Colonic mucosa (tissue), 4 donors: ENCODE data around the gene CMTM5. TPM values are rescaled to one million over a fixed set of nuclear protein-coding genes. Genes with fewer than 3 reads are reported as not detected.

Experiments
- DNase-seq: peaks from one replicate; pipeline ENCODE4 v3.0.0-alpha.2; 2020
- H3K27ac ChIP-seq: fragments of 200-600 bp; one replicate; pipeline ENCODE4 v1.8.0; 2021
- H3K27me3 ChIP-seq: fragments of 200-600 bp; one replicate; pipeline ENCODE4 v1.8.0; 2021
- H3K36me3 ChIP-seq: fragments of 200-600 bp; one replicate; pipeline ENCODE4 v1.8.0; 2021
- H3K4me1 ChIP-seq: fragments of 200-600 bp; one replicate; pipeline ENCODE4 v1.8.0; 2021; ENCODE audit warnings: mild to moderate bottlenecking
- H3K4me3 ChIP-seq: fragments of 200-600 bp; one replicate; pipeline ENCODE4 v1.8.0; 2021
- H3K9ac ChIP-seq, 2 donors: one replicate each; pipeline ENCODE4 v1.7.0; 2013; ENCODE audit warnings: control low read depth in 2 of 2, low read depth in 2 of 2, low read length in 2 of 2
- H3K9me3 ChIP-seq: fragments of 200-600 bp; one replicate; pipeline ENCODE4 v1.8.0; 2021
- CTCF ChIP-seq: fragments of 200-600 bp; IDR thresholded peaks from one replicate; pipeline ENCODE4 v1.8.0; 2022; ENCODE audit warnings: antibody characterized with exemption, mild to moderate bottlenecking
- intact Hi-C: fragments of 100-400 bp; cut with DNase I; formaldehyde crosslinking; loops from one replicate; pipeline ENCODE4 v1.14.1; 2022
- total RNA-seq, 2 donors: library from RNA; stranded (reverse); fragmentation: NEBNext Ultra II Directional in 1 of 2; extraction: Animal tissue kit (Norgen Biotek cat#: 25700) in 1 of 2; gene quantifications; one replicate each; pipeline ENCODE4 v1.2.1, GENCODE V29; 2021
- donor health status: healthy.
- donor health status: DM: no; HTN: no; CAD: no.
- donor health status: DM: no; HTN: no; CAD: no.

The CMTM5 gene
- total RNA-seq, 2 donors from 2014 or later = 0.40 to 0.66 TPM

GRCh38 chr14:23403908-23404307, 27.1 kb downstream of the CMTM5 start:
- Histone ChIP-seq H3K9ac (no peak overlapping the region), H3K36me3 (no peaks in the 10 kb centered on the region), H3K4me1 (no peaks in the 10 kb centered on the region), H3K27me3 (no peaks in the 10 kb centered on the region), H3K4me3 (no peak overlapping the region), H3K27ac (no peak overlapping the region), H3K9me3 (no peaks in the 10 kb centered on the region)
- no peak for TF ChIP-seq CTCF
- DNase-seq = no peak
- intact Hi-C loops = no loop called here

DNA sequence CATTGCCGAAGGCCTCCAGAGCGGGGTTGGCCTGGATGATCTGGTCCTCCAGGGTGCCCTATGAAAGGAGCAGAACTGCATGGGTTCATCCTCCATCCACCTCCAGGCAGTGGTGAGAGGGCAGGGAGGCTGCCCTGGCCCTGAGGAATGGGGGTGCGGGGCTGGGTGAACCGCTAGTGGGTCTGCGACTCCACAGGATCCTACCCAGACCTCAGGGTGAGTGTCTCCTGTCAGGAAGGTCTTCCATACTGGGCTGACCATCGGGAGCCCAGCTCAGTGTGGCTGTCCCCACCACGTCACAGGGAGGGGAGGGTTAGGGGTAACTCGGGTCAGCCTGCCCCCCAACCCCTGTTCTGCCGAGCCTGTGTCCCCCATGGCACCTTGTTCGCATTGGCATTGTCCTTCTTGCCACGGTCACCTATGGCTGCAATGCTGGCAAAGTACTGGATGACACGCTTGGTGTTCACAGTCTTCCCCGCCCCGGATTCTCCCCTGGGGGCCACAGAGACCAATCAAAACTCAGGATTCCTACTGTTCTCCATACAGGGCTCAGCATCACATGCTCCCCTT, 27.6 kb downstream of the CMTM5 start:
- no peak overlapping the region for H3K4me3 ChIP-seq
- H3K9ac ChIP-seq = no peak overlapping the region
- no peaks in the 10 kb centered on the region for H3K4me1 ChIP-seq
- H3K9me3 ChIP-seq = no peaks in the 10 kb centered on the region
- DNase-seq = no peak
- no peaks in the 10 kb centered on the region for H3K36me3 ChIP-seq
- H3K27me3 ChIP-seq = no peaks in the 10 kb centered on the region
- TF ChIP-seq CTCF = no peak
- intact Hi-C loops = no loop called here
- H3K27ac ChIP-seq = no peak overlapping the region

DNA sequence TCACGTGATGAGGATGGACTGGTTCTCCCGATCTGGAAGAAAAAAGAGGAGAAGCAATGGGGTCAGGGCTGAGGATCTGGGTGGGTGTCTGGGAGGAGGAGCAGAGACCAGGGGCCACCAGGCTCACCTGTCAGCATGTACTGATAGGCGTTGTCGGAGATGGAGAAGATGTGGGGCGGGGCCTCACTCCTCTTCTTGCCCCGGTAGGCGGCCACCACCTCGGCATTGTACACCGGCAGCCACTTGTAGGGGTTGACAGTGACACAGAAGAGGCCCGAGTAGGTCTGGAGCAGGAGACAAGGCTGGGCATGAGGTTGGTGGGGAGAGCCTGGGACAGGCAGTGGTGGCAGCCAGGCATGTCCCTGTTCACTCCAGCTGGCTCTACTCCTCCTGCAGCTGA, 28.2 kb downstream of the CMTM5 start:
- TF ChIP-seq CTCF = no peak
- Histone ChIP-seq H3K4me1 (no peaks in the 10 kb centered on the region), H3K4me3 (no peak overlapping the region), H3K36me3 (no peaks in the 10 kb centered on the region), H3K9me3 (no peaks in the 10 kb centered on the region), H3K27me3 (no peaks in the 10 kb centered on the region), H3K9ac (no peak overlapping the region), H3K27ac (no peak overlapping the region)
- intact Hi-C loops = no loop called here
- no peak for DNase-seq

GRCh38 chr14:23405516-23406025, 28.7 kb downstream of the CMTM5 start:
- no peak for TF ChIP-seq CTCF
- no peak overlapping the region for H3K4me3 ChIP-seq
- no peaks in the 10 kb centered on the region for H3K27me3 ChIP-seq
- no peak for DNase-seq
- intact Hi-C loops = no loop called here
- no peaks in the 10 kb centered on the region for H3K9me3 ChIP-seq
- no peak overlapping the region for H3K27ac ChIP-seq
- H3K36me3 ChIP-seq = no peaks in the 10 kb centered on the region
- H3K9ac ChIP-seq = no peak overlapping the region
- H3K4me1 ChIP-seq = no peaks in the 10 kb centered on the region

GRCh38 chr14:23406244-23406643, 29.4 kb downstream of the CMTM5 start:
- Histone ChIP-seq H3K27me3 (no peaks in the 10 kb centered on the region), H3K9me3 (no peaks in the 10 kb centered on the region), H3K9ac (no peak overlapping the region), H3K4me3 (no peak overlapping the region), H3K36me3 (no peaks in the 10 kb centered on the region), H3K4me1 (no peaks in the 10 kb centered on the region), H3K27ac (no peak overlapping the region)
- no peak for TF ChIP-seq CTCF
- DNase-seq = no peak
- intact Hi-C loops = no loop called here
